ENCODE data around the gene RRAGD.

DNA sequence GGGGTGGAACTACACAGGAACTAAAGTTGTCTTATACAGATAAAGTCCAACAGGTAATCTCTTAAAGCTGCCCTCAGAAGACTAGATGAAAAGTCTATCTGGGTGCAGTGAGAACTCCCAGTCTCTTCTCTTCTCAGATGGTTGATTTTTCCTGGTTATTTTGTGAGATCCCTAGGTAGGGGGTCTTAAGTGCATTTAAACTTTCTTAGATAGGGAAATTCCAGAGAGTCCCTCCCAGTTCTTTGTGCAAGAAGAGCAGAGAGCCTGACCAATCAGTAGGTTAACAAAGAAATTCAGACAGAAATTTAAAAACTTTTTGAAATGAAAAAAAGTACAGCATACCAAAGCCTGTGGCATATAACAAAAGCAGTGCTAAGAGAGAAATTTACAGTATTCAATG is 95.0 kb downstream of the RRAGD start:
- no peak for TF ChIP-seq POLR2A (IDR thresholded peaks at IDR 0.05)
- TF ChIP-seq, protein P1, sequence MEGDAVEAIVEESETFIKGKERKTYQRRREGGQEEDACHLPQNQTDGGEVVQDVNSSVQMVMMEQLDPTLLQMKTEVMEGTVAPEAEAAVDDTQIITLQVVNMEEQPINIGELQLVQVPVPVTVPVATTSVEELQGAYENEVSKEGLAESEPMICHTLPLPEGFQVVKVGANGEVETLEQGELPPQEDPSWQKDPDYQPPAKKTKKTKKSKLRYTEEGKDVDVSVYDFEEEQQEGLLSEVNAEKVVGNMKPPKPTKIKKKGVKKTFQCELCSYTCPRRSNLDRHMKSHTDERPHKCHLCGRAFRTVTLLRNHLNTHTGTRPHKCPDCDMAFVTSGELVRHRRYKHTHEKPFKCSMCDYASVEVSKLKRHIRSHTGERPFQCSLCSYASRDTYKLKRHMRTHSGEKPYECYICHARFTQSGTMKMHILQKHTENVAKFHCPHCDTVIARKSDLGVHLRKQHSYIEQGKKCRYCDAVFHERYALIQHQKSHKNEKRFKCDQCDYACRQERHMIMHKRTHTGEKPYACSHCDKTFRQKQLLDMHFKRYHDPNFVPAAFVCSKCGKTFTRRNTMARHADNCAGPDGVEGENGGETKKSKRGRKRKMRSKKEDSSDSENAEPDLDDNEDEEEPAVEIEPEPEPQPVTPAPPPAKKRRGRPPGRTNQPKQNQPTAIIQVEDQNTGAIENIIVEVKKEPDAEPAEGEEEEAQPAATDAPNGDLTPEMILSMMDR (IDR thresholded peaks at IDR 0.05): no peak
